HG03457 (cell line): ENCODE measurements around the gene CCNC.

Experiments used
- ATAC-seq: cut with Tn5 transposase; IDR thresholded peaks from one replicate; pipeline ENCODE4 v1.9.1; 2021; ENCODE audit warnings: moderate number of reproducible peaks; ENCODE audit not compliant: unreplicated experiment

CCNC gene

GRCh38 chr6:99548706-99549105, 19.8 kb downstream of the CCNC start:
- no peak for ATAC-seq

DNA sequence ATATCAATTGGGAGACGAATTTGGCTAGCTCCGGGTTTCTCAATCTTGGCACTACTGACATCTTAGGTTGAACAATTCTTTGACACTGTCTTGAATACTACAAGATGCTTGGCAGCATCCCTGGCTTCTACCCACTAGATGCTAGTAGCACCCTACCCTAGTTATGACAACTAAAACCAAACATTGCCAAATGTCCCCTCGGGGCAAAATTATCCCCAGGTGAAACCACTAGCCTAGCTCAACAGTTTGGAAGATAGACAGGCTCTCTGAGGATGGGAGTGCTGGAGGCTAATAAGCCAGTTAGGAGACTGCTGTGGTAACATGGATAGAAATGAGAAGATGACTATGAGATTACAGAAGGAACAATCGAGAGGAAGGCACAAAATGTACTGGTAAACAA, 20.9 kb downstream of the CCNC start:
- no peak for ATAC-seq

DNA sequence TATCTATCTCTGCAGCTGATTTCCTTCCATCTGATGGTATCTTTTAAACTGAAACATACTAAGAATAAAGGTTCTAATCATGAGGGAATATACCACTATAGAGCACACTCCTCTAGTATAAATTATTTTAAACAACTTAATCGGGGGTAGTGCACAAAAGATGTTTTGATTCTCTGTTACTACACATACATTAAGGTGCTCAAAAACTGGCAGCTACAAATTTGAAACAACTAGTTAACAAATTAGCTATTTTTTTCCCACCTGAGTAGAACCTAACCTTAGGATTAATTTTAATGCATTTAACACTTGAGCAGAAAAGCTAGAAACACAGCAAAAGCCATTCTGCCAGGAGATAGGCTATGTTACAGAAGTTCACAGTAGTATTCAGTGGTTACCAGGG, 23.0 kb downstream of the CCNC start:
- no peak for ATAC-seq

DNA sequence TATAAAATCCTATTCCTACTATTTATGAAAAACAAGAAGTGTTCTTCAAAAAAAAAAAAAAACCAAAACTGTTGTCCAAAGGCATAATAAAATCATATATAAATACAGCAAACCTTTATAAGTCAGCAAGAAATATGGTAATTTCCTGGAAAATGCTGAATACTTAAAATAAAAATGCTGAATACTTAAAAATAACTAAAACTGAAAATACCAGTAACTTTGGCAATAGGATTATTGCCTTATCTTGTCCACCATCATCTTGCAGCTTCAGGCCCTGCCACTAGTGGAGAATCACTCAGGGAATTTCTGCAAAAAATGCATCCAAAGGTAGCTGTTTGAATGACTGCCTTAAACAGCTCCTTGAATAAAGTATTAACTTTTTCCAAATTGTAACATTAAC, 24.5 kb downstream of the CCNC start:
- no peak for ATAC-seq

DNA sequence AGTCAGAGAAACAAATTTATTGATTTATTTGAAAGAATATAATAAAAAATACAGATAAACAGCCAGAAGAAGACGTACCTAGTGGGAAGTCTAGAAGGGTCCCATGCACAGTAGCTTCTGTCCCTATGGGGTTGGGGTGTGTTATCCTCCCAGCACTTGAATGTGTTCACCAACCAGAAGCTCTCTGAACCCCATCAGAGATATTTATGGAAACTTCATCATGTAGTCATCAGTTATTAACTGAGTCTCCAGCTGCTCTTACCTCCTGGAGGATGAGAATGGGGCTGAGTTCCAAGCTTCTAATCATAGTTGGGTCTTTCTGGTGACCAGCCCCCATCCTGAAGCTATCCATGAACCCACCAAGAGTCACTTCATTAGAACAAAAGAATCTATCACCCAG, 37.8 kb downstream of the CCNC start:
- no peak for ATAC-seq

- no peak for ATAC-seq
These were observed 45.9 kb downstream of the CCNC start for GRCh38 chr6:99522531-99522930.

DNA sequence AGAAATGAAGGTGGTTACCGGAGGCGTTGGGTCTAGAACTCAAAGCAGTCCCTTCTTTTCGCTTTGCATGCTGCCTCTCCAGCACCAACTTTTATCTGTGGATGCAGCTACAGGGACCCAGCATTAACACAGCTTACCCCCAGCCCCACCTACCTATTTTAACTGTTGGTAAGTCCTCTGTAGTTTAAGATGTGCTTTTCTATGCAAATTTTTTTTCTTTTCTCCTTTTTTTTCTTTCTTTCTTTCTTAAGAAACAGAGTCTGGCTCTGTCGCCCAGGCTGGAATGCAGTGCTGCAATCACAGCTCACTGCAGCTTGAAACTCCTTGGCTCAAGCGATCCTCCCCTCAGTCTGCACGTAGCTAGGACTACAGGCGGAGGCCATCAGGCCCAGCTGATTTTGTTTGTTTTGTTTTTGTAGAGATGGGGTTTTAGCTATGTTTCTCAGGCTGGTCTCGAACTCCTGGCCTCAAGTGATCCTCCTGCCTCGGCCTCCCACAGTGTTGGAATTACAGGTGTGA, 46.8 kb downstream of the CCNC start:
- peak; percentile 5 for ATAC-seq

DNA sequence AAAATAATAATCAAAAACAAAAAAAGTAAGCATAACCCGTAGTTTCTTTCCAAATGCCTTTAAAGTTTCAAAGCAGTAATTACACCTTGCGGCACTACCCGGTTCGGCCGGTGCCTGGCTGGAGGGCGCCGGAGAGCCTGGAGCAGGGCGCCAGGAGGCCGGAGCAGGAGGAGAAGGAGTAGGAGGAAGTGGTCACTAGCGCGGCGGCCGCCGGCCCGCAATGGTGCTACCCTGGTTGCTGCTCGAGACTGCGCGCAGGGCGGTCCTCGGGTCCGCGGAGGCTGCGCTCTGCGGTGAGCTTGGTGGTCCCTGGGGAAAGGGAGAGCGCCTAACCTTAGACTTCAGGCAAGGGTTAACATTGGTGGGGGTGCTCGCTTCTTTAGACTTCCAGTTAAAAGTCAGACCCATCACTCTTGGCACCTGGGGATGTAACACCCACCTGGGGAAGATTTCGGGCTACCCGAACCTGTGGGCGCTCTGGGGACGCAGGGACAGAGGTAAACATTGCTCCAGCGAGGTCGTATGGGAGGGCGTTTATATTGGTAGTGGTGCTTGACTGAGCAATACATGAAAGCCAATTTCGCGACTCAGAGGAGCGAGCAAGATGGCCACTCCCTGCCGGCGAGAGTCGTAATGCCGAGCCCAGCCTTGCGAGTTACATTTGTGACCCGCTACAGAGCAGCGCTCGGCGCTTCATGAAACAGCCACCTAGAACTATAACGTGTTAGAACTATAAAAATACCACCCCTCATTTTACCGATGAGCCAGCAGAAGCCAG, 47.4 kb downstream of the CCNC start:
- peak; percentile 98 for ATAC-seq

DNA sequence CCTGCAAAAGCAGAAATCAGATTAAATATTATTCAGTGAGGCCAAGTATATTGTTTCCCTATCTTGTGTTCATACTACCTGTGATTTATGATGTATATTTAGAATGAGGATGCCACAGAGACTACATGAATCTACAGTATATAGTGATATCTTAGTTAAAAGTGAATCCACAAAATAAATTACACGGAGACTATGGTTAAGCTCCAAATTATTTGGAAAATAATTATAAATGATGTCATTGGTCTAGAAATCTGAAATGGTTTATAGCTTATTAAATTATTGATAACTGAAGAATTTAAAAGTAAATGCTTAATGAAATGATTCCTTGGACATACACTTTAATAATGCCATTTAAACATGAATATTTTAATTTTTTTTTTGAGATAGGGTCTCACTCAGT, 49.0 kb downstream of the CCNC start:
- ATAC-seq: no peak

GRCh38 chr6:99514089-99514488, 54.4 kb downstream of the CCNC start:
- no peak for ATAC-seq

GRCh38 chr6:99512033-99512432, 56.4 kb downstream of the CCNC start:
- no peak for ATAC-seq

- ATAC-seq: no peak
These were observed 60.8 kb downstream of the CCNC start for GRCh38 chr6:99507648-99508047.

GRCh38 chr6:99501762-99502161, 66.7 kb downstream of the CCNC start:
- ATAC-seq: no peak

DNA sequence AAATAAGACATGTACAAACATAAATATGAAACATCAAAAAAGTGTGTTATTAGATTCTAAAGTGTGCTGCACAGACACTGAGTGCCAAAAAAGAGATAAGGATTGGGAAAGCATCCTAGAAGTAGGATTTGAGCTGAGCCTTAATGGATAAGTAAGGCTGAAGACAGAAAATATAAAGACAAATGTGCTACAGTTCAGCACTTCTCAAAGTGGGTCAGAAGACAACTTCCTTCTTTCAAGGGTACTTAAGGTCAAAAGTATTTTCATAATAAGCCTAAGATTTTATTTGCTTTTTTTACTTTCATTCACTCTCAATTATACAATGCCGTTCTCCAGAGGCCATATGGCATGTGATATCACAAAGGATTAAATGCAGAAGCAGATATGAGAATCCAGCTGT, 70.0 kb downstream of the CCNC start:
- ATAC-seq: no peak

GRCh38 chr6:99495466-99495865, 73.0 kb downstream of the CCNC start:
- no peak for ATAC-seq
